ENCODE measurements around the gene GPD1L. TPM values are rescaled to one million over a fixed set of nuclear protein-coding genes. Genes with fewer than 3 reads are reported as not detected.

Gene GPD1L
- total and polyA plus RNA-seq, 2 donors (not counting 1 experiment from before 2014, with no cell fraction given): 4.7 to 9.3 TPM

- peak overlapping the region; percentile 81 for H3K4me2 ChIP-seq (replicated peaks; ENCODE audit: low read depth, low read length, poor library complexity, severe bottlenecking)
- POLR2A ChIA-PET: interaction anchor here (0.8 to 1.0 kb wide), 2 partner anchors 124 to 573 kb away, joined by 3 read pairs; partner anchors contain the start of genes OSBPL10, STT3B and ZNF860
- H3K27me3 ChIP-seq (replicated peaks in 1 of 4; ENCODE audit: control extremely low read depth in 1 of 4, control insufficient read depth in 3 of 4, insufficient read depth in 4 of 4, low read length in 3 of 4): no peaks in the 10 kb centered on the region
- peak overlapping the region; percentile 73 for H3K9ac ChIP-seq (ENCODE audit: low read length)
- peaks cover 34% of the 10 kb centered on the region for H3K79me2 ChIP-seq (ENCODE audit: control insufficient read depth, insufficient read depth, low read length)
- no peak overlapping the region for H3K27ac ChIP-seq (ENCODE audit: low read length in 2 of 2)
- WGBS (ENCODE audit: insufficient coverage): 92% methylated on average over 4 of the region's 7 CpGs
- Mint-ChIP-seq H3K4me1 (peaks cover 15% of the 10 kb centered on the region), H3K27me3 (no peaks in the 10 kb centered on the region), H3K4me3 (peak overlapping the region; percentile 94), H3K9me3 (ENCODE audit: insufficient read depth) (peaks cover 8% of the 10 kb centered on the region), H3K27ac (peak overlapping the region; percentile 75)
- peak overlapping the region; percentile 98 for H2AFZ ChIP-seq (ENCODE audit: insufficient read depth, low read depth, low read length, poor library complexity, severe bottlenecking)
- H3K4me1 ChIP-seq (ENCODE audit: control insufficient read depth in 2 of 2, insufficient read depth in 2 of 2, low read length in 2 of 2): peaks cover 11 to 14% of the 10 kb centered on the region in 2 donors
- TF ChIP-seq CTCF (IDR thresholded peaks at IDR 0.05) (no peak), EZH2 (IDR thresholded peaks at IDR 0.05; ENCODE audit: borderline replicate concordance, insufficient read depth, low read depth, low read length, poor library complexity, severe bottlenecking) (no peak)
- intact Hi-C loops (cut with micrococcal nuclease): loop anchor here (1.0 to 2.0 kb wide), 5 partner anchors 39 to 579 kb away; partner anchors contain the start of genes CNOT10, OSBPL10, STT3B and ZNF860
- no peaks in the 10 kb centered on the region for H3K36me3 ChIP-seq (replicated peaks in 1 of 2; ENCODE audit: control extremely low read depth in 1 of 2, control insufficient read depth in 1 of 2, extremely low read depth in 1 of 2, insufficient read depth in 2 of 2, low read length in 1 of 2)
- H3K9me3 ChIP-seq (ENCODE audit: control extremely low read depth in 1 of 3, control insufficient read depth in 2 of 3, insufficient read depth in 1 of 3, low read length in 2 of 3): peaks cover 3 to 24% (median 19%) of the 10 kb centered on the region in 3 donors
- no peak for ATAC-seq (ENCODE audit: low read depth)
- peak overlapping the region in 2 of 5 experiments; percentile 16 to 75 for H3K4me3 ChIP-seq (ENCODE audit: control extremely low read depth in 1 of 5, extremely low read depth in 1 of 5, insufficient read depth in 1 of 5, low read depth in 2 of 5, low read length in 4 of 5)
- CTCF ChIA-PET: interaction anchor here (1.2 kb wide), 2 partner anchors 39 to 73 kb away, joined by 3 to 4 read pairs; no protein-coding TSS in a partner anchor
- no peak for DNase-seq
- H4K20me1 ChIP-seq (ENCODE audit: control insufficient read depth, insufficient read depth, low read length, poor library complexity, severe bottlenecking): no peaks in the 10 kb centered on the region
These were observed 909 bp upstream of the GPD1L start for GRCh38 chr3:32105291-32106131.
